Measurements from ENCODE around the gene NRG2. TPM values are rescaled to one million over a fixed set of nuclear protein-coding genes. Genes with fewer than 3 reads are reported as not detected.

NRG2 gene
- total RNA-seq, 1 experiment from 2014 or later: 0.91 TPM

DNA sequence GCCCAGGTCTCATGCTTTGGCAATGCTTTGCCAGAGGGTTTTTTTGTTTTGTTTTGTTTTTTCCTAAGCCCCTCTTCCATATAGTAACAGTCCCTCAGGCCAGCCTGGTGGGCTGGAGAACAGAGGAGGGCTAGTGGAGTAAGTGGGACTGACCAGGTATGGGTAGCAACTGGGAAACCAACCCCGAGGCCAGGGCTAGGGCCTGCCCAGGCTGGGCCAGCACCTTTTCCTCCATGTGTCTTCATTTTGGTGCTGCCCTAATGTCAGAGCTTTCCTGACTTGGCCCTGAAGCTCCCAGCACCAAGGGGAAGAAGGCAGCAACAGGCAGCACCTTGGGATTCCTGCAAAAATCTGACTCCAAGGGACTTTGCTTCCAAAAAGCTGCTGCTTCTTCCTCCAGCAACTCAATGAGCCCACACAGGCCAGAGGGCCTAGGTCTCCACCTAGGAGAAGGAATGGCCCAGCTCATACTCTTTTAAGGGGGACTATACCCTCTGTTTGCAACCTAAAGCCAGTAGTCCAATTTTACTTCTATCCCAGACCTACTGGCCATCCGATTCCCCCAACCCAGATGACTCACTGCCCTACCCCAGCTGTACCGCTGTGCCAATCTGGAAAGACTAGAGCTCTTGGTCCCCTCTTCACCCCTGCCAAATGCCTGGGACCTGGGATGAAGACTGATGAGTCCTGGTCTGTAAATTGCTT is 142.4 kb downstream of the NRG2 start:
- no peak for DNase-seq (ENCODE audit: low read depth, low spot score)
- H3K79me2 ChIP-seq (ENCODE audit: insufficient read depth, low read length): no peaks in the 10 kb centered on the region
- CTCF ChIA-PET: no interaction called here
- intact Hi-C loops (cut with micrococcal nuclease): no loop called here
- peaks cover 34% of the 10 kb centered on the region for H3K27me3 ChIP-seq (ENCODE audit: insufficient read depth, low read length)
- TF ChIP-seq ZNF274 (IDR thresholded peaks at IDR 0.05; ENCODE audit: low read depth, low read length) (no peak), POLR2AphosphoS5 (IDR thresholded peaks at IDR 0.05; ENCODE audit: low read depth, low read length) (no peak), ELF1 (IDR thresholded peaks at IDR 0.05; ENCODE audit: borderline replicate concordance, low read depth) (no peak), YY1 (IDR thresholded peaks at IDR 0.05; ENCODE audit: extremely low read depth, insufficient replicate concordance, low read depth, low read length) (no peak), EGR1 (IDR thresholded peaks at IDR 0.05; ENCODE audit: low read depth) (no peak), CEBPB (IDR thresholded peaks at IDR 0.05; ENCODE audit: low read depth) (no peak), EZH2phosphoT487 (IDR thresholded peaks at IDR 0.05; ENCODE audit: borderline replicate concordance) (no peak)
- BruUV-seq (replicated peaks): no TSS peak
- RAD21 ChIA-PET (ENCODE audit: low non-redundant PET in 1 of 2, low total read pairs in 2 of 2, uncharacterized antibody in 2 of 2, unreplicated experiment in 2 of 2): no interaction called here
- no peak for ATAC-seq
- no peaks in the 10 kb centered on the region for H3K9me2 ChIP-seq (ENCODE audit: insufficient read depth)
- no peak overlapping the region for H2AFZ ChIP-seq (ENCODE audit: low read depth, low read length, poor library complexity, severe bottlenecking)
- H3K4me3 ChIP-seq (replicated peaks in 1 of 2; ENCODE audit: low read depth in 1 of 2, low read length in 2 of 2): no peak overlapping the region
- no peaks in the 10 kb centered on the region for H3K36me3 ChIP-seq (ENCODE audit: control insufficient read depth in 1 of 2, insufficient read depth in 2 of 2, low read length in 2 of 2)
- H3K9me3 ChIP-seq (ENCODE audit: control insufficient read depth in 1 of 2, insufficient read depth in 1 of 2, low read depth in 1 of 2, low read length in 2 of 2): no peaks in the 10 kb centered on the region
- POLR2A ChIA-PET: no interaction called here
- peaks cover 0 to 14% of the 10 kb centered on the region in 2 experiments; a peak in 1 of 4 replicates for H3K4me1 ChIP-seq (ENCODE audit: control insufficient read depth in 1 of 2, insufficient read depth in 2 of 2, low read length in 2 of 2)
- H3K9ac ChIP-seq (ENCODE audit: low read length): no peak overlapping the region
- H3K27ac ChIP-seq (ENCODE audit: low read depth, low read length): no peak overlapping the region
- no peaks in the 10 kb centered on the region for H4K20me1 ChIP-seq (ENCODE audit: insufficient read depth)
- no peak overlapping the region for H3K4me2 ChIP-seq (ENCODE audit: low read length)

DNA sequence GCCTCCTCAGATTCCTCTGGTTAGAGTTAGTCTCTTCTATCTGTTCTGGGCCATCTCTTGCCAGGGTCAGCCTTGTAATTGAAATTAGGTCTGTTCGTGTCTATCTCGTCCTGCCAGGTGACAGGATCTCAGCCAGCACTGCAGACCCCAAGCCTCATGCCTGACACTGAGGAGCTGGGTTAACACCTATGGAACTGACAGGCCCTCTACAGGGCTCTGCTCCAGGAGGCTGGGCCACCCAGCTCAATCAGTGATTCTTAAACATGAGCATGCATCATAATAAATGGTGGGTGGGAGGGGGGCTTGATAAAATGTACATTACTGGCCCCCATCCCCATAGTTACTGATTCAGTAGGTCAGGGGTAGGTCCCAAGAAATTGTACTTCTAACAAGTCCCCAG is 144.1 kb downstream of the NRG2 start:
- BruUV-seq (replicated peaks): no TSS peak
- H3K27me3 ChIP-seq (ENCODE audit: insufficient read depth, low read length): peaks cover 34% of the 10 kb centered on the region
- DNase-seq (ENCODE audit: low read depth, low spot score) (no peak), ATAC-seq (no peak)
- H4K20me1 ChIP-seq (ENCODE audit: insufficient read depth): no peaks in the 10 kb centered on the region
- no peak overlapping the region for H3K27ac ChIP-seq (ENCODE audit: low read depth, low read length)
- TF ChIP-seq, protein P1, sequence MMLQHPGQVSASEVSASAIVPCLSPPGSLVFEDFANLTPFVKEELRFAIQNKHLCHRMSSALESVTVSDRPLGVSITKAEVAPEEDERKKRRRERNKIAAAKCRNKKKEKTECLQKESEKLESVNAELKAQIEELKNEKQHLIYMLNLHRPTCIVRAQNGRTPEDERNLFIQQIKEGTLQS (IDR thresholded peaks at IDR 0.05): no peak
- TF ChIP-seq SP1 (IDR thresholded peaks at IDR 0.05; ENCODE audit: low read depth): no peak
- no peak for TF ChIP-seq EGR1 (IDR thresholded peaks at IDR 0.05; ENCODE audit: low read depth)
- no peak for TF ChIP-seq ELF1 (IDR thresholded peaks at IDR 0.05; ENCODE audit: borderline replicate concordance, low read depth)
- no peak overlapping the region for H3K4me3 ChIP-seq (replicated peaks in 1 of 2; ENCODE audit: low read depth in 1 of 2, low read length in 2 of 2)
- no peaks in the 10 kb centered on the region for H3K9me3 ChIP-seq (ENCODE audit: control insufficient read depth in 1 of 2, insufficient read depth in 1 of 2, low read depth in 1 of 2, low read length in 2 of 2)
- H3K9me2 ChIP-seq (ENCODE audit: insufficient read depth): no peaks in the 10 kb centered on the region
- H3K9ac ChIP-seq (ENCODE audit: low read length): no peak overlapping the region
- RAD21 ChIA-PET (ENCODE audit: low non-redundant PET in 1 of 2, low total read pairs in 2 of 2, uncharacterized antibody in 2 of 2, unreplicated experiment in 2 of 2): no interaction called here
- H3K4me1 ChIP-seq (ENCODE audit: control insufficient read depth in 1 of 2, insufficient read depth in 2 of 2, low read length in 2 of 2): peaks cover 0 to 5% of the 10 kb centered on the region in 2 experiments; a peak in 1 of 4 replicates
- no peaks in the 10 kb centered on the region for H3K36me3 ChIP-seq (ENCODE audit: control insufficient read depth in 1 of 2, insufficient read depth in 2 of 2, low read length in 2 of 2)
- no peak overlapping the region for H3K4me2 ChIP-seq (ENCODE audit: low read length)
- no peaks in the 10 kb centered on the region for H3K79me2 ChIP-seq (ENCODE audit: insufficient read depth, low read length)
- POLR2A ChIA-PET: no interaction called here
- intact Hi-C loops (cut with micrococcal nuclease): no loop called here
- CTCF ChIA-PET: interaction anchor here (1.2 kb wide), 1 partner anchor 9 kb away, joined by 3 read pairs; no protein-coding TSS in a partner anchor
- H2AFZ ChIP-seq (ENCODE audit: low read depth, low read length, poor library complexity, severe bottlenecking): no peak overlapping the region
